DOHH2 (cell line): ENCODE data around the gene GTPBP3.

Experiments used
- H3F3A ChIP-seq: fragments of 200-600 bp; sonication (generic), shearing (Covaris generic); 2 replicates; pipeline ENCODE4 v1.6.0; 2016; ENCODE audit warnings: antibody characterized with exemption, mild to moderate bottlenecking; ENCODE audit not compliant: control insufficient read depth, insufficient read depth
- H3K27ac ChIP-seq: fragments of 200-600 bp; sonication (generic); 2 replicates; pipeline ENCODE4 v1.5.1; 2014; ENCODE audit warnings: low read depth, mild to moderate bottlenecking, low read length, moderate library complexity
- H3K27me3 ChIP-seq: fragments of 200-600 bp; sonication (generic); 2 replicates; pipeline ENCODE4 v1.6.1; 2014; ENCODE audit warnings: mild to moderate bottlenecking, low read length, mixed read lengths; ENCODE audit not compliant: control insufficient read depth
- H3K36me3 ChIP-seq: fragments of 200-600 bp; sonication (generic); 2 replicates; pipeline ENCODE4 v1.6.1; 2014; ENCODE audit warnings: mild to moderate bottlenecking, low read length, moderate library complexity, mixed read lengths; ENCODE audit not compliant: control insufficient read depth
- H3K4me1 ChIP-seq: fragments of 200-600 bp; sonication (generic); 2 replicates; pipeline ENCODE4 v1.6.1; 2014; ENCODE audit warnings: mild to moderate bottlenecking, low read length, mixed read lengths; ENCODE audit not compliant: control insufficient read depth
- H3K4me2 ChIP-seq: fragments of 200-600 bp; sonication (generic); 2 replicates; pipeline ENCODE4 v1.6.0; 2014; ENCODE audit warnings: mild to moderate bottlenecking, low read length, moderate library complexity
- H3K4me3 ChIP-seq: fragments of 200-600 bp; sonication (generic); 2 replicates; pipeline ENCODE4 v1.5.1; 2014; ENCODE audit warnings: mild to moderate bottlenecking, low read length, mixed read lengths
- H3K79me2 ChIP-seq: fragments of 200-600 bp; sonication (generic); 2 replicates; pipeline ENCODE4 v1.6.1; 2014; ENCODE audit warnings: mild to moderate bottlenecking, low read length, mixed read lengths; ENCODE audit not compliant: control insufficient read depth
- H3K9me2 ChIP-seq: fragments of 200-600 bp; sonication (generic); replicated peaks from 2 replicates; pipeline ENCODE4 v1.6.1; 2014; ENCODE audit warnings: mild to moderate bottlenecking, low read length, mixed read lengths; ENCODE audit not compliant: control insufficient read depth
- H3K9me3 ChIP-seq: fragments of 200-600 bp; sonication (generic); 2 replicates; pipeline ENCODE4 v1.6.1; 2014; ENCODE audit warnings: antibody characterized with exemption, low read length, mixed read lengths; ENCODE audit not compliant: control insufficient read depth, insufficient read depth
- H4K20me1 ChIP-seq: fragments of 200-600 bp; sonication (generic); 2 replicates; pipeline ENCODE4 v1.6.0; 2014; ENCODE audit warnings: low read depth, mild to moderate bottlenecking, antibody characterized with exemption, low read length, moderate library complexity; ENCODE audit not compliant: control insufficient read depth, insufficient read depth
- EZH2phosphoT487 ChIP-seq: fragments of 200-600 bp; sonication (generic); IDR thresholded peaks from 2 replicates; pipeline ENCODE4 v1.6.1; 2017; ENCODE audit warnings: borderline replicate concordance, mild to moderate bottlenecking, antibody characterized with exemption, low read length, moderate library complexity, mixed read lengths
- TF ChIP-seq, protein P1 (sequence below): fragments of 200-600 bp; sonication (generic); IDR thresholded peaks from one replicate; pipeline ENCODE4 v1.5.1; 2014; ENCODE audit warnings: antibody characterized with exemption, mild to moderate bottlenecking, low read depth, low read length; ENCODE audit not compliant: poor library complexity, severe bottlenecking

The GTPBP3 gene

DNA sequence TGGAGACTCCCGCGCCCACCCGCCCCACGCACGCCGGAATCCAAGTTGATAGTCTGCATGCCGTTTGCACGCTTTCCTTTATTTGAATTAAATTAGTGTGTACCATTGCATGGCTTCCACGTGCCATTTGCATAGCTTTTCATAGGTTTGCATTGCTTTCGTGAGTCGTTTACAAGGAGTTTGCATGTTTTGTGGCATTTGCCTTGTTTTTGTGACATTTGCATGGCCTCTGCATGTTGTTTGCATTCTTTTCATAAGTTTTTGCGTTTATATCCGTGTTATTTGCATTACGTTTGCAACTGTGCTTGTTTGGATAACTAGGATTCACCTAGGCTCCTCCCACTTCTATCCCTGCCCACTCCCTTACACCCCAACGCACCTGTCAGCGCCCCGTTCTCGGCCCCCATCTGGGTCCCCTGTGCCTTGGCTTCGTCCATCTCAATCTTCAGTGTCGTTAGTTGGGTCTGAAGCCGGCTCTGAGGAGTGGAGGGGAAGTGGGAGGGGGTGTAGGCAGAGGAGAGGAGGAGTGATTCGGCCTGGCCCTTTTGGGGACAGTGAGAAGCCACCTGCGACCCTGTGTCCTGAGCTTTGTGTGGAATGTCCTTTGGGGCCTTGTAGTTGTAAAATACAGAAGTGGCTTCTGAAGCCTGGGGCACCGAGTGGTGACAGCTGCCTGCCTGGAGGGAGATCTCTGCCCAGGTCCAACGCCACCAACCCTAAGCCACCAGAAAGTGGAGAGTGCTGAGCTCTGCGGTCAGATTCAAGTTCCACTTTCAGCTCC is 54.2 kb downstream of the GTPBP3 start:
- Histone ChIP-seq H3K27ac (no peak overlapping the region), H3K36me3 (peaks cover 3% of the 10 kb centered on the region), H3K9me2 (no peaks in the 10 kb centered on the region), H3K4me1 (peaks cover 32% of the 10 kb centered on the region), H3K9me3 (no peaks in the 10 kb centered on the region), H3F3A (peaks cover 15% of the 10 kb centered on the region), H3K27me3 (0 out of 2 replicates have a peak, but pooled peaks cover 2% of the 10 kb centered on the region), H3K79me2 (no peaks in the 10 kb centered on the region), H3K4me2 (peak overlapping the region; percentile 66), H3K4me3 (peak overlapping the region; percentile 53), H4K20me1 (no peaks in the 10 kb centered on the region)
- TF ChIP-seq, protein P1, sequence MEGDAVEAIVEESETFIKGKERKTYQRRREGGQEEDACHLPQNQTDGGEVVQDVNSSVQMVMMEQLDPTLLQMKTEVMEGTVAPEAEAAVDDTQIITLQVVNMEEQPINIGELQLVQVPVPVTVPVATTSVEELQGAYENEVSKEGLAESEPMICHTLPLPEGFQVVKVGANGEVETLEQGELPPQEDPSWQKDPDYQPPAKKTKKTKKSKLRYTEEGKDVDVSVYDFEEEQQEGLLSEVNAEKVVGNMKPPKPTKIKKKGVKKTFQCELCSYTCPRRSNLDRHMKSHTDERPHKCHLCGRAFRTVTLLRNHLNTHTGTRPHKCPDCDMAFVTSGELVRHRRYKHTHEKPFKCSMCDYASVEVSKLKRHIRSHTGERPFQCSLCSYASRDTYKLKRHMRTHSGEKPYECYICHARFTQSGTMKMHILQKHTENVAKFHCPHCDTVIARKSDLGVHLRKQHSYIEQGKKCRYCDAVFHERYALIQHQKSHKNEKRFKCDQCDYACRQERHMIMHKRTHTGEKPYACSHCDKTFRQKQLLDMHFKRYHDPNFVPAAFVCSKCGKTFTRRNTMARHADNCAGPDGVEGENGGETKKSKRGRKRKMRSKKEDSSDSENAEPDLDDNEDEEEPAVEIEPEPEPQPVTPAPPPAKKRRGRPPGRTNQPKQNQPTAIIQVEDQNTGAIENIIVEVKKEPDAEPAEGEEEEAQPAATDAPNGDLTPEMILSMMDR = no peak
- no peak for TF ChIP-seq EZH2phosphoT487
